GM19328 (cell line): ENCODE results near the gene PLD6.

Experiments used
- ATAC-seq: cut with Tn5 transposase; IDR thresholded peaks from one replicate; pipeline ENCODE4 v1.9.1; 2021; ENCODE audit warnings: mild to moderate bottlenecking, moderate library complexity; ENCODE audit not compliant: unreplicated experiment

Gene PLD6

GRCh38 chr17:17157041-17157440 is 49.1 kb downstream of the PLD6 start:
- no peak for ATAC-seq

GRCh38 chr17:17156511-17156910 is 49.6 kb downstream of the PLD6 start:
- no peak for ATAC-seq

GRCh38 chr17:17156107-17156506 is 50.0 kb downstream of the PLD6 start:
- ATAC-seq: no peak

- no peak for ATAC-seq
Measured at GRCh38 chr17:17155568-17155967, 50.6 kb downstream of the PLD6 start.

DNA sequence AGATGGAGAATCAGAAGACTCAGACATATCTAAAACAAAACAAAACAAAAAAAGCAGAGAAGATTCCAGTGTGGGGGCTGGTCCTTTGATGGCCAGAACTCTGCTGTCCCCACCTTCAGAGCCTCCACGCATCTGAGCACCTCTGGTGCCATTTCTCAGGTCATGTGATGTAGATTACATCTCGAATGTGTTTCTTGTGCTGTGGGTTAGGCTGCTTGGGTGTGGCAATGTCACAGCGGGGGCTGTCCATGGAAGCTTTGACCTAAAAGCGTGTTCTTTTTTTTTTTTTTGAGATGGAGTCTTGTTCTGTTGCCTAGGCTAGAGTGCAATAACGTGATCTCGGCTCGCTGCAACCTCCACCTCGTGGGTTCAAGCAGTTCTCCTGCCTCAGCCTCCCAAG is 51.2 kb downstream of the PLD6 start:
- no peak for ATAC-seq

DNA sequence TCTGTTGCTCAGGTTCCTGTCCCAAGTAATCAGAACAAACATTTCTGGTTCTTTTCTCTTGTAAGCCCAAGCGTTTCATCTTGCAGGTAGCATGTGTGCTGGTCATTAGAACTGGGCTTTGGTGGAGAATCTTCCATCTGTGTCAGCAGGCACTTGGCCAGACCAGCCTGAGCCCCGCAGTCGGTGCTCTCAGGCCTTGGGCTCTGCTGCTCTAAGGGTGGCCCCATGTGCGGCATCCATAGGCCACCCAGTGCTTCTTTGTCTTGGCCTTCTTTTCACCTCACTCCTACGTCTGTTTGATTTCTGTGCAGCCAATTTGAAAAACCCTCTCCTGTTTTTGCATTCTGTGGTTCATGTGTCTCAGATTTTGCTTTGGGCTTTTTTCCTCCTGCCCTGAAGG is 51.6 kb downstream of the PLD6 start:
- no peak for ATAC-seq

GRCh38 chr17:17153709-17154108 is 52.4 kb downstream of the PLD6 start:
- ATAC-seq: no peak

GRCh38 chr17:17153071-17153470 is 53.1 kb downstream of the PLD6 start:
- no peak for ATAC-seq

DNA sequence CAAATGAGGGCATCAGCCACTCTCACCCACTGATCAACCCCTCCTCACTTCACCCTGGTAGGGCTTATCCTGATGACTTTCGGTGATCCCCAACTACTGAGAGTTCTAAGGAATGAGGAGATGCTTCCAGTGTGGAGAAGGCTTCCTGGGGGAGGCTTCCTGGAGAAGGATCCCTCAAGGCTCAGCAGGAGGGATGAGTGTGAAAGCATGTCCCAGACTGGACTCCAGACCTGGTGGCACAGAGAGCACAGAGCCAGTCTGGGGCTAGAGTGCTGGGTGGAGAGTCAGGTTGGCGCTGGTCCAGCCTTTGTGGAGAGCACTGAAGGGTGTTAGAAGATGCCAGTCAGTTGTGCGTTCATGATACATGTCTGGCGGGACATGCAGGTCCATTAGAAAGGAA is 53.7 kb downstream of the PLD6 start:
- ATAC-seq: no peak

DNA sequence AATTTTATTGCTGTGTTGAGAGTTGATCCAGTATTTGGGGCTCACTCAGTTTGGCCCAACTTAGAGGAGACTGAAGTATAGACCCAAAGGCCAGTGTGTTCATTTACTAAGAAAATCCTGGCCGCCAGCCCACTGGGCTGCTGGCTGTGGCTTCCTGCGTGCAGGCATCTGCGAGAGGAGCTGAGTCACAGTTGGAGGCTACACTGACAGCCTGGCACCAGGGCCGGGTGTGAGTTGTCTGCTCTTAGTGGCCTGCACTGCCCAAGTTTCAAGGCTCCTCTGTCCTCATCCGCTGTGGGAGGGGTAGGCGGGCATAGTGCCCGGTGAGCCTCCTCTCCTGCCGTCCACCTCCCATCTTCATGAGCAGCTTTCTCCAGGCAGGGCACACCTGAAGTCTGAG is 54.2 kb downstream of the PLD6 start:
- ATAC-seq: no peak

- ATAC-seq: no peak
Measured at GRCh38 chr17:17151541-17151940, 54.6 kb downstream of the PLD6 start.

- no peak for ATAC-seq
Measured at GRCh38 chr17:17151055-17151454, 55.1 kb downstream of the PLD6 start.
